Esophagus mucosa (tissue), 1 donor: Measurements from ENCODE around the gene RBM6. TPM values are rescaled to one million over a fixed set of nuclear protein-coding genes. Genes with fewer than 3 reads are reported as not detected.
A peak's percentile ranks its signal among the peaks of the same experiment; 100 is the strongest.
"Not testable (repeated sequence)": the region's sequence is repeated elsewhere in the genome, so short reads cannot be mapped to it uniquely, and the experiment has no call there.

Experiments
- ATAC-seq: fragments of 200-7000 bp; cut with Tn5 transposase; one replicate; pipeline ENCODE4 v1.9.1; 2020
- total RNA-seq: library from RNA; stranded (reverse); gene quantifications from one replicate; pipeline ENCODE4 v1.2.4, GENCODE V29; 2023
- donor health status: DM: yes; HTN: yes; CAD: no.

RBM6 gene
- total RNA-seq = 32.0 TPM

GRCh38 chr3:49939858-49940666 lies at the start of gene RBM6:
TSS of gene RBM6 (plus strand) at chr3:49940150. CDS start at chr3:49962642, 22,492 bp downstream.
- ATAC-seq = peak; percentile 99

DNA sequence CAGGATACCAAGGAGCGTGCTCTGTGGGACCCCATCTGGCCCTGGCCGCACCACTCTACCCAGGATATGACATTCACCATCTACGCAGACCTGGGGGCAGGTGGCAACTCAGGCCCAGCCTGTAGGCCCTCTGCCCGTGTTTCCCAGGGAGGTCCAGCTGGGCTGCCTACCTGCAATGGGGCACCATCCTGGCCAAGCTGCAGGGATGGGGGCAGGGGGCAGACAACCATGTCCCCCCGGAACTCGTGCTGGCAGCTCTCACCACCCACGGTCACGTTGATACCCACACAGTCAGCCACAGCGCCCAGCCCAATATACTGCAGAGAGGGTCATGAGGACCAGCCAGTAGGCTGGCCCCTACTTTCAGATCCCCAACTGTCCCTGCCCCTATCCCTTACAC lies 44.2 kb upstream of the RBM6 start:
- ATAC-seq = no peak

- no peak for ATAC-seq
Measured at GRCh38 chr3:49896345-49896744, 43.6 kb upstream of the RBM6 start.

- ATAC-seq = no peak
Measured at GRCh38 chr3:49898991-49899390, 41.0 kb upstream of the RBM6 start.

DNA sequence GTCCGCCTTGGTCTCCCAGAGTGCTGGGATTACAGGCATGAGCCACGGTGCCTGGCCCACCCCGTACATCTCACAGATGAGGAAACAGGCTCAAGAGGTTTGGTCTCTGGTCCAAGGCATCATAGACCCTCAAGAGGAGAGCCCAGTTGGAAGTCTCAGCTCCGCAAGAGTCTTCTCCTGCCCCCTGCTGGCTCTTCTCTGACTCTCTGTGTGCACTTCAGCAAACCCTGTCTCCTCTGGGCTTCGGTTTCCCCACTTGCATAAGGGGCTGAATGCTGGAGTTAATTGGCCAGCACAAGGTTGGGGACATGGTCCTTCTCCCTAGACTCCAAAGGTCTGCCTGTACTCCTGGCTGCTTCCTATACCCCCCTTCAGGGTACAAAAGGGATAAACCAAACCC lies 40.1 kb upstream of the RBM6 start:
- ATAC-seq = no peak

GRCh38 chr3:49900491-49901153 lies 39.3 kb upstream of the RBM6 start:
- ATAC-seq = peak; percentile 79

GRCh38 chr3:49901366-49902339 lies 38.3 kb upstream of the RBM6 start:
- no peak for ATAC-seq

GRCh38 chr3:49902511-49903345 lies 37.2 kb upstream of the RBM6 start:
- ATAC-seq = peak; percentile 4

DNA sequence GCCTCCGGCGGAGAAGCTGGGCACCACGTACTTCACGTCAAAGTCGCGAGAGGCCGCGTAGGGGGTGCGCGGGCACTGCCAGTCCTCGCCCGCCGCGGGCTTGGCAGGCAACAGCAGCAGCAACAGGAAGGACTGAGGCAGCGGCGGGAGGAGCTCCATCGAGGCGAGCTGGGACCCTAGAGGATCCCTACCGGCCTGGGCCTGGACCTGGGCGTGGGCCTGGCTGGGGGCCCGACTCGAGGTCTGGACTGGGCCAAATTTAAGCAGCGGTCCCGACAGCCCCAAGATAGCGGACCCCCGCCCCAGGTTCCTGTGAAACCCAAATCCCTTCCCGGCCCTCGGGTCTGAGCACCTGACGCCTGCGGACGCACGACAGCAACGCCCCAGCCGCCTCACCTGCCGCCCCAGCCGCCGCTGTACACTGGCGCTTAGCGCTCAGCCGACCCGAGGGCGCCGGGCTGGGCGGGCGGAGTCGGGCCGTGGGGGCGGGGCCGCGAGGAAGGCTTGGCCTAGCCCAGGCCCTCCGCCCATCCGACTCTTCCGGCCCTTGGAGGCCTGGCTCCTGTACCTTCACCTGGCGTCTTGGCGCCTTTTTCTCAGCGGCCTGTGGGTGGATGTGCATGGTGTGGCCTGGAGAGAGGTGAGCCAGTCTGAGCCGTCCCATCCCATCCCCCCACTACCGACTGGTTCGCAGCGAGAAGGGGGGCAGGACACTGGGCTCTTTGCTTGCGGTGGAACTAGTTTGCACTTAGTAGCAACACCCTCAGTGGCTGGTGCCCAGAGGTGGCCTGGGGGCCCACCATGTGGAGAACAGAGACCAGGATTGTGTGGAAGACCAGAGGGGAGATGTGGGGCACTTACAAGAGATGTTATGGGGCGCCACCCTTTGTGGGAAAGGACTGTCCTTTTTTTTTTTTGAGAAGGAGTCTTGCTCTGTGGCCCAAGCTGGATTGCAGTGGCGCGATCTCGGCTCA lies 36.2 kb upstream of the RBM6 start, which contains the start of gene MST1R:
Gene MST1R, minus strand, starts transcription at position 423 of the 974 bp plus-strand sequence. Its CDS starts 264 bp downstream, at position 159.
- ATAC-seq = peak; percentile 82

DNA sequence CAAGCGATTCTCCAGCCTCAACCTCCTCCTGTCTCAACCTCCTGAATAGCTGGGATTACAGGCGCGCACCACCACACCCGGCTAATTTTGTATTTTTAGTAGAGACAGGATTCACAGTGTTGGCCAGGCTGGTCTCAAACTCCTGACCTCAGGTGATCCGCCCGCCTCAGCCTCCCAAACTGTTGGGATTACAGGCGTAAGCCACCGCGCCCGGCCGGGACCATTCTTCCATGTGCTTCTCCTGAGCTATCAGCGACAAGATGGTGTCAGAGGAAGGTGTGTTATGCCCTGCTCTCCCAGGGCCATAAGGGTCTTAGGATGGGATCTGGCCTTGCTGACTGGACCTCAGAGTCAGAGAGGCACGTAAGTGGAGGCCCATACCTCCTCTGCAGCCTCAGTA lies 35.5 kb upstream of the RBM6 start:
- ATAC-seq = not testable (repeated sequence)

GRCh38 chr3:49906073-49906743 lies 33.7 kb upstream of the RBM6 start:
- ATAC-seq = no peak

GRCh38 chr3:49908373-49909199 lies 31.4 kb upstream of the RBM6 start:
- no peak for ATAC-seq

- no peak for ATAC-seq
Measured at GRCh38 chr3:49910409-49911123, 29.4 kb upstream of the RBM6 start.

- ATAC-seq = no peak
Measured at GRCh38 chr3:49911124-49911420, 28.9 kb upstream of the RBM6 start.

- ATAC-seq = no peak
Measured at GRCh38 chr3:49911611-49912010, 28.3 kb upstream of the RBM6 start.

DNA sequence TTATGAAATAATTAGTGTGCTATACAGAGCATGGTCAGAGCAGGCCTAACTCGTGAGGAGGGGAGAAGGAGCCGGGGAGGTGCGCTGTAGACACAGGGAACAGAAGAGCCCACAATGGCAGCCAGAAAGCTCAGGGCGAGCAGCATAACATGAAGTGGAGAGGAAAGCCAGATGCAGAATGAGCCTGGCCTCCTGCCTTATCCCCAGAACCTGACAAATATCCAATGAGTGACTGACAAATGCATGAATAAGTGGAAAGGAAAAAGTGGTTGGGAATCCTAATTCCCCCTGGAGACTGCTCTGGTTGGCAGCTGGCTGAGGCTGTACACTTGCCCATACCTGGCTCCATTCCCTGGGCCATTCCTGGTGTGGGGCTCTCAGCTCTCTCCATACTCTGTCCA lies 27.1 kb upstream of the RBM6 start:
- ATAC-seq = no peak

DNA sequence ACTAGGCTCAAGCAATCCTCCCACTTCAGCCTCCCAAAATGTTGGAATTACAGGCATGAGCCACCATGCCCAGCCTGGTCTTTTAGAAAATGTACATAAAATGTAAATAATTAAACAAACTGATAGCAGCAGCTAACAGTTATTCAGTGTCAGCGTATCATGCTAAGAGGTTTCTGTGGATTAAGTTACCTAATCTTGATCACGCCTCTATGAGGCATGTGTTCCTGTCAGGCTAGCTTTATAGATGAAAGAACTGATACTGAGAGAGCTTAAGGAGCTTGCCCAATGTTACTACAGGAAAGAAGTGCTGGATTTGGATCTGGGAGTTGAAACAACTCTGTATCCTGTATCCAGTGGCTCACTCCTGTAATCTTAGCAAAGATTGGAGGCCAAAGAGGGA lies 25.0 kb upstream of the RBM6 start:
- ATAC-seq = peak; percentile 77

- no peak for ATAC-seq
Measured at GRCh38 chr3:49916686-49917085, 23.3 kb upstream of the RBM6 start.
